HG03196 (cell line): ENCODE results near the gene PDX1.

Experiments used
- ATAC-seq: cut with Tn5 transposase; IDR thresholded peaks from one replicate; pipeline ENCODE4 v1.9.1; 2021; ENCODE audit not compliant: unreplicated experiment

PDX1 gene

GRCh38 chr13:27969082-27969865 is 49.5 kb downstream of the PDX1 start, which contains the start of gene CDX2:
TSS of gene CDX2 (minus strand) at chr13:27969315. CDS start at chr13:27969006, 309 bp downstream.
- no peak for ATAC-seq

- no peak for ATAC-seq
Measured at GRCh38 chr13:27969866-27970229, 50.0 kb downstream of the PDX1 start.

- ATAC-seq = no peak
Measured at GRCh38 chr13:27970382-27971235, 50.8 kb downstream of the PDX1 start.

GRCh38 chr13:27971236-27971645 is 51.4 kb downstream of the PDX1 start:
- ATAC-seq = no peak

DNA sequence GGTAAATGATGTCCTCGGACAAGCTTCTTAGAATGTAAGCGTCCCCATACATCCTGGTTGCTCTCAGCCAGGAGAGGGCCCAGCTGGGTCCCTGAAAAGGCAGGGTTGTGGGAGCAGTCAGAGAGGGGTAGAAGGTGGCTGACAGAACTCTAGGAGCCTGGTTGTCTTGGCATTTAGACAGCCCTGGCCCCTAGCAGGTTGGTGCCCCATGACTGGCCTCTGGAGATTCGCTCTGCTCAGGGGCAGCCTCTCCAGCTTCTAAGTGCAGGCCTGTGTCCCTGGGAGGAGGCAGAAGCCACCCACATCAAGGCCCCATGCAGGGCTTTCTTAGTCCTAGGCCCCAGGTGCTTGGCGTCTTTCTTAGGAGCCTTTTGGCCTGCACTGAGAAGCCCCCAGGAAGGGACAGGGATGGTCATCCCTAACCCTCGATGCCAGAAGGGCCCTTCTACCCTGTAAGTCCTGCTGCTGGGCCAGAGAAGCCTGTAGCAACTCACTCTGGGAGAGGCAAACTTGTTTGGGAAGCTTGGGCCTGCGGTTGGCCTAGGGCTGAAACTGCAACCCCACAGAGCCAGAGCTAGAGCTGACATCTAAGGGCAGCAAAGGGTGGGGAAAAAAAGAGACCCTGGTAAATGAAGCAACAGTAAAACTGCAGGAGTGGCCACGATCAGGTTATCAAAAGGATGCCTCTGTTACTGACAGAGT is 52.1 kb downstream of the PDX1 start:
- ATAC-seq = no peak

- ATAC-seq = no peak
Measured at GRCh38 chr13:27972478-27972820, 52.6 kb downstream of the PDX1 start.

- ATAC-seq = no peak
Measured at GRCh38 chr13:27973291-27973690, 53.5 kb downstream of the PDX1 start.

- ATAC-seq = no peak
Measured at GRCh38 chr13:27973961-27974662, 54.3 kb downstream of the PDX1 start.
